GM06990 (cell line): ENCODE results near the gene KRTAP4-2.
"Not testable (repeated sequence)": the region's sequence is repeated elsewhere in the genome, so short reads cannot be mapped to it uniquely, and the experiment has no call there.

Experiments used
- DNase-seq: peaks from one replicate; pipeline ENCODE4 v3.0.0-alpha.2; 2011; ENCODE audit not compliant: insufficient read length; ENCODE audit errors: extremely low read depth
- H3K27me3 ChIP-seq: replicated peaks from 2 replicates; pipeline ENCODE4 v1.6.0; 2011; ENCODE audit warnings: low read length; ENCODE audit not compliant: control insufficient read depth, insufficient read depth
- H3K36me3 ChIP-seq: 2 replicates; pipeline ENCODE4 v1.5.1; 2011; ENCODE audit warnings: low read length; ENCODE audit not compliant: control insufficient read depth, insufficient read depth
- H3K4me3 ChIP-seq: replicated peaks from 2 replicates; pipeline ENCODE4 v1.5.1; 2011; ENCODE audit warnings: low read depth, mild to moderate bottlenecking, control low read depth, low read length
- TF ChIP-seq, protein P1 (sequence below): IDR thresholded peaks from 2 replicates; pipeline ENCODE4 v1.5.1; 2011; ENCODE audit warnings: low read length, control low read depth, mild to moderate bottlenecking, inconsistent platforms; ENCODE audit not compliant: insufficient read depth, poor library complexity, severe bottlenecking

The KRTAP4-2 gene

DNA sequence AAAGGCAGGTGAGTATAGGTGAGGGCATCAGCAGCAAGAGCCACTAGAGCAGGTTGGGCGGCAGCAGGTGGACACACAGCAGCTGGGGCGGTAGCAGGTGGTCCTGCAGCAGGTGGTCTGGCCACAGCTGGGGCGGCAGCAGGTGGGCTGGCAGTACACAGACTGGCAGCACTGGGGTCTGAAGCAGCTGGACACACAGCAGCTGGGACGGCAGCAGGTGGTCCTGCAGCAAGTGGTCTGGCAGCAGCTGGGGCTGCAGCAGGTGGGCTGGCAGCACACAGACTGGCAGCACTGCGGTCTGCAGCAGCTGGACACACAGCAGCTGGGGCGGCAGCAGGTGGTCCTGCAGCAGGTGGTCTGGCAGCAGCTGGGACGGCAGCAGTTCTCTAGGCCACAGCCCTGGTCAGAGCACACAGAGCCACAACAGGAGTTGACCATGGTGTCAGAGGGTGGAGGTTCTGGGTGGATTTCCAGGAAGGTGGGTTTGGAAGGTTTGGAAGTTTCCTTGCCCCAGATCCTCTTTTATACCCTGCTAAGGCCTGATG, at the start of gene KRTAP4-2:
Gene KRTAP4-2, minus strand, starts transcription at position 495 of the 545 bp plus-strand sequence. Its CDS starts 57 bp downstream, at position 438.
- TF ChIP-seq, protein P1, sequence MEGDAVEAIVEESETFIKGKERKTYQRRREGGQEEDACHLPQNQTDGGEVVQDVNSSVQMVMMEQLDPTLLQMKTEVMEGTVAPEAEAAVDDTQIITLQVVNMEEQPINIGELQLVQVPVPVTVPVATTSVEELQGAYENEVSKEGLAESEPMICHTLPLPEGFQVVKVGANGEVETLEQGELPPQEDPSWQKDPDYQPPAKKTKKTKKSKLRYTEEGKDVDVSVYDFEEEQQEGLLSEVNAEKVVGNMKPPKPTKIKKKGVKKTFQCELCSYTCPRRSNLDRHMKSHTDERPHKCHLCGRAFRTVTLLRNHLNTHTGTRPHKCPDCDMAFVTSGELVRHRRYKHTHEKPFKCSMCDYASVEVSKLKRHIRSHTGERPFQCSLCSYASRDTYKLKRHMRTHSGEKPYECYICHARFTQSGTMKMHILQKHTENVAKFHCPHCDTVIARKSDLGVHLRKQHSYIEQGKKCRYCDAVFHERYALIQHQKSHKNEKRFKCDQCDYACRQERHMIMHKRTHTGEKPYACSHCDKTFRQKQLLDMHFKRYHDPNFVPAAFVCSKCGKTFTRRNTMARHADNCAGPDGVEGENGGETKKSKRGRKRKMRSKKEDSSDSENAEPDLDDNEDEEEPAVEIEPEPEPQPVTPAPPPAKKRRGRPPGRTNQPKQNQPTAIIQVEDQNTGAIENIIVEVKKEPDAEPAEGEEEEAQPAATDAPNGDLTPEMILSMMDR, result no peak
- Histone ChIP-seq H3K4me3 (no peak within 1 kb of the TSS), H3K27me3 (0 out of 2 replicates have a peak, but pooled peaks cover 2% of the 10 kb centered on the region), H3K36me3 (no peaks in the 10 kb centered on the region)
- no peak for DNase-seq

DNA sequence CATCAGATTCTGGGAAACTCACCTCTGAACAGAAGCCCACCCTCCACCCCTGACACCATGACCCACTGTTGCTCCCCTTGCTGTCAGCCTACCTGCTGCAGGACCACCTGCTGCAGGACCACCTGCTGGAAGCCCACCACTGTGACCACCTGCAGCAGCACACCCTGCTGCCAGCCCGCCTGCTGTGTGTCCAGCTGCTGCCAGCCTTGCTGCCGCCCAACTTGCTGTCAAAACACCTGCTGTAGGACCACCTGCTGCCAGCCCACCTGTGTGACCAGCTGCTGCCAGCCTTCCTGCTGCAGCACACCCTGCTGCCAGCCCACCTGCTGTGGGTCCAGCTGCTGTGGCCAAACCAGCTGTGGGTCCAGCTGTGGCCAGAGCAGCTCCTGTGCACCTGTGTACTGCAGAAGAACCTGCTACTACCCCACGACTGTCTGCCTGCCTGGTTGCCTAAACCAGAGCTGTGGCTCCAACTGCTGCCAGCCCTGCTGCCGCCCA, 48.6 kb upstream of the KRTAP4-2 start, which contains the start of gene KRTAP9-2:
Gene KRTAP9-2, plus strand, starts transcription at position 51 of the 498 bp plus-strand sequence. Its CDS starts 7 bp downstream, at position 58.
- H3K4me3 ChIP-seq, DNase-seq, H3K27me3 ChIP-seq, H3K36me3 ChIP-seq: not testable (repeated sequence)

DNA sequence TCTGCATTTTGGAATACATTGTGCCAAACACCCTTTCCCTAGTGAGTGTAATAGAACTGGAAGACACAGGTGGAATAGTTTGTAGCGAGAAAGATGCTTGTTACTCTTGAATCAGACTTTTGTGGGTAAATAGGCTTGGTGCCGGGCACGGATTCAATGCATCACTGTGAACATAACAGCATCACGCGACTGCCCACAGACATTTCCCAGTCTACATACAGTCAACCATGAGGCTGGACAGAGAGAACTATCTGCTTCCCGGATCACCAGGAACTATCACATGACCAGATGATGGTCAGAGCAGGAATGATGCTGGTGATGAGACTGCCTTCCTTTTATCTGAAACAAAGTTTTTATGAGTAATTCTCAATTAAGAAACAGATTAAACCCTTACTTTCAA, 48.0 kb upstream of the KRTAP4-2 start:
- Histone ChIP-seq H3K36me3 (no peaks in the 10 kb centered on the region), H3K4me3 (no peak overlapping the region), H3K27me3 (no peaks in the 10 kb centered on the region)
- no peak for DNase-seq
- TF ChIP-seq, protein P1, result no peak

DNA sequence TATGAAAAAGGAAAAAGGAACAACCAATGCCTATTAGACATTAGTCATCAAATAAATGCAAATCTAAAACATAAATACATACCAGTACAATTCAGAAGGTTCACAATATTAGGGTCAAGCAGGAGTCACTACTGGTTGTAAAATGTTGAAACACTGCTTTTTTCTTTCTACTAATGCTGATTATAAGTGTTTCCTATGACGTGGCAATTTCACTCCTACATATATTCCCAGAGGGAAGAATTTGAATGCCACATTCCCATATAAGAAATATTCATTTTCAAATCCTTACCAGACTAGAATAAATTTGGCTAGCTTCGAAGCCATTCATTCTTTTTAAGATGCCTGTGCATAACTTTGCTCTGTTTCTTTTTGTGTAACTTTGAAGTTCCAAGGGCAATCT, 45.8 kb upstream of the KRTAP4-2 start:
- no peaks in the 10 kb centered on the region for H3K27me3 ChIP-seq
- H3K4me3 ChIP-seq, result no peak overlapping the region
- no peaks in the 10 kb centered on the region for H3K36me3 ChIP-seq
- no peak for DNase-seq
- TF ChIP-seq, protein P1, result no peak

DNA sequence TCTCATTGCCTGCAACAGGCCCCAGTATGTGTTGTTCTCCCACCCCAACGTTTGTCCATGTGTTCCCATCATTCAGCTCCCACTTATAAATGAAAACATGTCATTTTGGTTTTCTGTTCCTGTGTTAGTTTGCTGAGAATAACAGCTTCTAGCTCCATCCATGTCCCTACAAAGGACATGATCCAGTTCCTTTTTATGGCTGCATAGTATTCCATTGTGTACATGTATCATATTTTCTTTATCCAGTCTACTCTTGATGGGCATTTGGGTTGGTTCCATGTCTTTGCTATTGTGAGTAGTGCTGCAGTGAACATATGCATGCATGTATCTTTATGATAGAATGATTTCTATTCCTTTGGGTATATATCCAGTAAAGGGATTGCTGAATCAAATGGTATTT, 37.7 kb upstream of the KRTAP4-2 start:
- Histone ChIP-seq H3K27me3 (no peaks in the 10 kb centered on the region), H3K36me3 (no peaks in the 10 kb centered on the region), H3K4me3 (no peak overlapping the region)
- no peak for DNase-seq
- TF ChIP-seq, protein P1, result no peak

DNA sequence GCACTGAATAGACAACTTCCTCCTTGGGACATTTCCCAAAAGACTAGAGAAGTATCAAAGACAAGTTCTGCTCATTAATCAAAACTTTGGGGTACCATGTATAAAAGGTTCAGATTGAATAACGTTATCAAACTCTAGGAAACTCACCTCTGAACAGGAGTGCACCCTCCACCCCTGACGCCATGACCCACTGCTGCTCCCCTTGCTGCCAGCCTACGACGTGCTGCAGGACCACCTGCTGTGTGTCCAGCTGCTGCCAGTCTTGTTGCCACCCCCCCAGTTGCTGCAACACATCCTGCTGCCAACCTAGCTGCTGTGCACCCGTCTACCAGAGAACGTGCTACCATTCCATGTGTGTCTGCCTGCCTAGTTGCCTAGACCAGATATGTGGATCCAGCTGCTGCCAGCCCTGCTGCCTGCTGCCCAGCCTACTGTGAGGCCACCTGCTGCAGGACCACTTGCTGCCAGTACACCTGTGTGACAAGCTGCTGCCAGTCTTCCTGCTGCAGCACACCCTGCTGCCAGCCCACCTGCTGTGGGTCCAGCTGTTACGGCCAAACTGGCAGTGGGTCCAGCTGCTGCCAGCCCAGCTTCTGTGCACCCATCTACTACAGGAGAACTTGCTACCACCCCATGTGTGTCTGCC, 34.6 kb upstream of the KRTAP4-2 start:
- no peaks in the 10 kb centered on the region for H3K27me3 ChIP-seq
- no peak overlapping the region for H3K4me3 ChIP-seq
- TF ChIP-seq, protein P1, result no peak
- DNase-seq, result no peak
- H3K36me3 ChIP-seq, result no peaks in the 10 kb centered on the region
